Raji (cell line): ENCODE results near the gene JPH4.

Experiments
- POLR2A ChIP-seq: IDR thresholded peaks from 2 replicates; pipeline ENCODE4 v1.6.1; 2011; ENCODE audit warnings: low read depth, low read length, control low read depth; ENCODE audit not compliant: insufficient read depth

JPH4 gene

DNA sequence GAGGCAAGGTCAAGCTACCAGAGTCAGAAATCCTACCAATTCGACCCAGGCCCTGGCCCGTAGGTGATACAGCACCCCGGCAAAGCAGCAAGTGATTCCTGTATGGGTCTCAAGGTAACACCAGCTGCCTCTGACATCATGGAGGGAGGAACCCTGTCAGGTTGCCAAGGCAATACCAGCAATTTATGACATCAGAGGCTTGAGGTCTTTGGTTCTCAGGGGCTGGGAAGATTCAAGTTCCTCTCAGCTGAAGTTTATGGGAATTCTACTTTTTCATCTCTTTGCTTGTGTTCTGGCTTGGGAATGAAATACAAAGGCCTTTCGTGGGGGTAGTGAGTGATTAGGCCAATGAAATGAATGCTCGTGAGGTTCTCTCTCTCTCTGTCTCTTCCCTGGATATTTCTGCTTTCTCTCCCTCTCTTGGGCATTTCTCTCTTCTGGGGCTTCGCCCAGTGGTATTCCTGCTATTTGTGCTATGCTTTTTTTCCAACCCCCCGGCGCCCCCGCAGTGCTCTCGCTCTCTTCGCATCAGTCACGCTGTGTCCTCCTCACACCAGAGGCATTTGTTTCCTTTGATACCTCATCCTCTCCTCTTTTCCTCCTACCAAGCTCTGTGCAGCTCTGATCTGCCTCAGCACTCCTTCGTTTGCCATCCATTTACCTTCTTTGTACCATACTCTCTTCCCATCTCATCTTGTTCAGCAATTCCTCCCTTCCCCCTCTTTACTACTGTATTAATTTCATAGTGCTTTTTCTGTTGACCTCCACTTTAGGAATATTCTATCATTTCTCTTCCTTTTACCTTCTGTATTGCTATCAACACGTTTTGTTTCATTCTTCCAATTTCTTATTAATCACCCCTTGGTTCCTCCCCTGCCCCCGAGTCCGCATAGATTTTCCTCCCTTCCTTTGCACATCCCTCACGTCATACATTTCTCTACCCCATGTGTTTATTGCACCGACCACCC is 30.0 kb downstream of the JPH4 start:
- no peak for TF ChIP-seq POLR2A

DNA sequence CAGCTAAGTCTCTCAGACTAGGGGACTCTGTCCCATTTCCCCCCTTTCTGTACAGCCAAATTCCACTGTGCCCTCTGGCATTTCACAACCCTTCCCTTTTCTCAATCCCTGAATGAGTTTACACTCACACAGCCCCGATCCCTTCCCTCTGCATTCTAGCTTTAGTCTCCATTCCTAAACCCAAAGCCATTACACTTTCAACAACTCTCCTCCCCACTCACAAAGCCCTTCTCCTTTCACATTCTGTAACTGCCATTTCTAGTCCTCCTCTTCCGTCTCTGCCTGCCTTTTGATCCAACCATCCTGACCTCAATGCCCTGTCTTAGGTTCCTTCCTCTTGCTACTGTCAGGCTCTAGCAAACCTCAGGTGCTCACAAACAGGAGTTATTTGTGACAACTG is 30.7 kb downstream of the JPH4 start:
- TF ChIP-seq POLR2A = no peak

DNA sequence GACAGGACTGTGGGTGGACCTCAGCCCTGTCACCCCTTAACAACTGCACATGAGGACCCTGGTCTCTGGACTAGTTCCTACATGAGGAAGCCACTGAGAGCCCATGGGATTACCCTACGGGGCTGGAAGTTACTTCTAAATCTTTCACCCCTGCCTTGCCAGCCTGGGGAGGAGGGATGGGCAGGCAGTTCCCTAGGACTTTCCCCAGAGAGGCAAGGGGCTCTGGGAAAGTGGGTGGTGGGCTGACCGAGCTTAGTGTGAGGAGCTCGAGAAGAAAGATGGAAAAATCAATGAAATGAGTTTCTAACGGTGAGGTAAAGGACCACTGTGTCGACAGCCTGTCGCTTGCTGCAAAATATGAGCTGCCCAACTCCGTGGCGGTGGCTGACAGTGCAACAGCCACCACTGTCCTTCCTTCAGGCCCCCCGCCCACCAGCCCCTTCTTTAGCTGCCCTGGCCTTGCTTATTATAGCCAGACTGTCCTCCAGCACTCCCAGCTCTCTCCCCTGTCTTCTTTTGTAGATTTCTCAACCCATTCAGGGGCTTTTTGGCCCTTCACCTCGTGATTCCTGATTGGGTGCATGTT is 32.0 kb downstream of the JPH4 start:
- no peak for TF ChIP-seq POLR2A

DNA sequence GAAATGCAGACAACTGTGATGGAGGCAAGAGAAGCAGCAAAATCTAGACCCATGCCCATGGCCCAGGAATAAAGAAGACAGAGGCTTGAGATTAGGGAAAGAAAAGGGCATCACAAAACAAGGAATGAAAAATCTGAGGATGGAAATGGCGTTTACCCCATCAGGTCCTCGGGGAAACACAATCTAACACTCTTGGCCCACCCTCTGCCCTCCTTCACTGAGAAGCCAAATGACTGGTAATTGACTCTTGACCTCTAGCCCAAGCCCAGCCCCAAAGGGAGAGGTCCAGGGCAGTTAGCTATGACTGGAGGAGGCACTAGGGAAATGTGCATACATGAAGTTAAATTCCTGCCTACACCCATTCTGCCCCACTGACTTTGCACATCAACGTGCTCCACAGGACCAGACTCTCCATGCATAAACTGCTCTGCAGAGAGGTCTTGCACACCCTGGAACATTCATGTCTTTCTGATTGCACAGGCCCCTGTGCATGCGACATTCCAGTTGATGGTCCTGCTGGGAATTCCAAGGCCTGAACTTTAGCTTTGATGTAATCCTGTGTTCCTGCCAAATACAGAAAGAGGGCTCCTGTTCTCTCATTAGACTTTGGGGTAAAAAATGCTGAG is 32.7 kb downstream of the JPH4 start:
- no peak for TF ChIP-seq POLR2A

DNA sequence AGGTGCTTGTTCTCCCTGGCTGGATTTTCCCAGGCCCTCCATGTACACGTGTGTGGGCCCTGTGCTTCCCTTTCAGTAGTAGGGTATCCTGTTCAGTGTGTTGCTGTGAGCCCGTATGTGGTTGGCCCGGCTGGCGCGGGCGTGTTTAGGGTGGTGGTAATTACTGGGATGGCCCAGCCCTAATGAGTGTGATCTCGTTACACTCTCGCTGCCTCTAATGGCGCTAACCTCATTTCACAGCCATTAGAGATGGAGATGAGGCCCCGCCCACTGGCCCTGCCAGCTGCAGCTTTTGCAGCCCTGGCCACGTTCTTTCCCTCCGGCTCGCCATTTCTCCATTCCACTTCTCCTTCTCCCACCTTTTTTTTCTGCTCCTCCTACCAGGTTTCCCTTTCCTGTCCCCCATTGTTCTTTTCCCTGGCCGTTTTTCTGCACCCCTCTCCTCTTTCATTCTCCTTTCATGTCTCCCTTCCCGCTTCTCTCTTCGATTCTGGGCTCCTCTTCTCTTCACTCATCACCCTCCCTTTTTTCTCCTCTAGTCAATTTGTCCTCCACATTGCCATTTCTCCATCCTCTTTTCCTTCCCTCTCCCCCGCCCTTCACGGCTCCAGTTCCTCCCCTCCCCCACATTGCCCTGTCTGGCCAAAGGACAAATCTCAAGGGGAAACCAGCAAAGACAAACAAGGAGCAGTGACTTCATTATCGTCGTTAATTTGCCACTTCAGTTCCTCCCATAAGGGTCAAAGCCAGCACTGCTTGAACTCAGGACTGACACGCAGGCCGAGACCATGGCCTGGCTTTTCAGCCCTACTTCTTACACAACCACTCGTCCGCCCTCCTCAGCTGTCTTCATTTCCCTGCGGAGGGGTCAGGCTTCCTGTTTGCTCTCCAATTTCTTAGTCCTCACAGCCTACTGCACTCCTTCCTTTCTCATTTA is 33.8 kb downstream of the JPH4 start:
- no peak for TF ChIP-seq POLR2A

DNA sequence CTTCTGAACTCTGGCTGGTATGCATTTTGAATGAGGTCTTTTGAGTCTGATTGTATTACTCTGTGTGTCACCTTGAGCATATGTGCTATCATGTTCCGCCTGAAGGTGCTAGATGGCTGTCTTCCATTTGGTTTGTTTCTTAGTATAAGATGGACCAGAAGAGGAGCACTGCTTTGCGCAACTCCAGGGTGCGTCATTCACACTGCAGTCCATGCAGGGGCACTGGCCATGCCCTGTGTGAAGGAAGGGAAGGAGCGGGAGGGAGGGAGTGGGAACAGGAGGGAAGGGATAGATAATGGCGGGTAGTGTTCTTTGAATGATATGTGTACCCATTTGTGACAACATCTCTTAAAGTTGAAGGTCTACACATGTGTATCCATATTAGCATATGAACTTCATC is 35.2 kb downstream of the JPH4 start:
- no peak for TF ChIP-seq POLR2A

DNA sequence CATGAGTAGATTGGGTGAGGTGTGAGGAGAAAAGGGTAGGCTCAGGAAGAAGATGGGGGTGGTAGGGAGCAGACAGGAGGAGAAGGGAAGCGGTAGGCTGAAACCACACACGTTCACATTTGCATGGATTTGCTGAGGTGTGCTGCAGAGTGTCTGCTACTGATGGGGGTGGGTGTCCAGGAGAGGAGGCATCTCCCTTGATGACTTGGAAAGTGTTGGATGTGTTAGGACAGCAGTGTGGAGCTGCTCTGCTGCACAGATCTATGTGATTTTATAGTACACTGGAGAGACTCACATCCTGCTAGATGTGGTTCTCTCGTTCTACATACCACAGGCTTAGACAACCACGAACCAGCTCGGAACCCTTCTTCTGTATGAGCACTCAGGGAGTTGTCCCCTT is 36.3 kb downstream of the JPH4 start:
- TF ChIP-seq POLR2A = no peak

DNA sequence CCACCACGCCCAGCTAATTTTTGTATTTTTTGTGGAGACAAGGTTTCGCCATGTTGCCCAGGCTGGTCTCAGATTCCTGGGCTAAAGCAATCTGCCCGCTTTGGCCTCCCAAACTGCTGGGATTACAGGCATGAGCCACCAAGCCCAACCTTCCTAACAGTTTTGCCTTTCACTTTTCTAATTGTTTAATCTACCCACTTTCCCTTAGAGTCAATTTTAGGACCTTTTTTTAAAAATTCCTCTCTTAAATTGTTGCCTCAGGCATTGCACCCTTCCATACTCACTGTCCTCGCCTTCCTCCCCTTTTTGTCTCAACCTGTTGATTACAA is 38.5 kb downstream of the JPH4 start:
- TF ChIP-seq POLR2A = no peak

DNA sequence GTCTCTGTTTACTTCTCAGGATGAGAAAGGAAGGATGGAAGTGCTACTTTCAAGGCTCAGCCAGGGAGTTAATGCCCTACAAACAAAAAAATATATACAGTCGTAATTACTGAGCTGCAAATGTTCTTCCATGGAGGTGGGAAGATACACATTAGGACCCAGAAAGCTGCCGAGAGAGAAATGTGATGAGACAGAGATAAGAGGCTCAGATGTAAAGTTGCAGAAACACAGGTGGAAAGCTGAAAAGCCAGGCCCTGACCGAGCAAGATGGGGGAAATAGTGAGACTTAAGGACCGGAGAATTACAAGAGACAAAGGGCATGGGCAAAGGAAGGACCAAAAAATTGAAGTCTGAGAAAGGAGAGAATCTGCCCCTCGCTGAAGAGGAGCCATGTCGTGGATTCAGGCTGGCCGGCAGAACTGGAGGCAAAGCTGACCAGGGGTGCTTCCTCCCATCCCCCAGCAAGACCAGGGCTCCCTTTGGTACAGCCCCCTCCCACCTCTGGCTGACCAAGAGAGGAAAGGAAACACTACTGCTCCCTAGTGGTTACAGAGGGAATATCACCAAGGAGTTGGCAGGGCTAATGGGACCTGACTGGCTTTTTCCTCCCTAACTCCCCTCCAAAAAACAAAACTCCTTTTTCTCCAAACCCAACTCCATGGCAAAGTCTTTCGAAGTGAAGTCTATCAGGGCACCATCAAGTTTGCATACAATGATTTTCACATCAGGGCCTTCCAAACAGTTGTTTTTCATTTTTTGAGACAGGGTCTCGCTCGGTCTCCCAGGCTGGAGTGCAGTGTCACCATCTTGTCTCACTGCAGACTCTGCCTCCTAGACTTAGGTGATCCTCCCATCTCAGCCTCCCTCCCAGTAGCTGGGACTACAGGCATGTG is 39.1 kb downstream of the JPH4 start:
- TF ChIP-seq POLR2A = no peak

DNA sequence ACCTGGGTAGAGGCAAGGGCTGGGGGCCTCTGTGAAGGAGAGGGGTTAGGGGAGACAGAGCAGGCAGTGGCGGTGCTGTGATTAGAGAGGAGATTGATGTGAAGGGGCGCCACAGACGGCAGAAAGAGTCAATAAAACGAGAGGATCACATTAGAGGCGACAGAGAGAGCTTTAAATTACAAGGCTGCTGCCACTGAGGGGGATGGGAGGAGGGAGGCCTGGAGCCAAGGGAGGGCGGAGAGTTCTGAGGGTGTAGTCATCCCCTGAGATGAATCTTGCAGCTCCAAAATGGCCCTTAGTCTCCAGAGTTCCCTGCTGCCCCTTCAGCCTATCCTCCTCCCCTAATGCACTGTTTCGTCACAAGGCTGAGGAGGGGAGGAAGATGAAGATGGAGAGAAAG is 39.8 kb downstream of the JPH4 start:
- TF ChIP-seq POLR2A = no peak

DNA sequence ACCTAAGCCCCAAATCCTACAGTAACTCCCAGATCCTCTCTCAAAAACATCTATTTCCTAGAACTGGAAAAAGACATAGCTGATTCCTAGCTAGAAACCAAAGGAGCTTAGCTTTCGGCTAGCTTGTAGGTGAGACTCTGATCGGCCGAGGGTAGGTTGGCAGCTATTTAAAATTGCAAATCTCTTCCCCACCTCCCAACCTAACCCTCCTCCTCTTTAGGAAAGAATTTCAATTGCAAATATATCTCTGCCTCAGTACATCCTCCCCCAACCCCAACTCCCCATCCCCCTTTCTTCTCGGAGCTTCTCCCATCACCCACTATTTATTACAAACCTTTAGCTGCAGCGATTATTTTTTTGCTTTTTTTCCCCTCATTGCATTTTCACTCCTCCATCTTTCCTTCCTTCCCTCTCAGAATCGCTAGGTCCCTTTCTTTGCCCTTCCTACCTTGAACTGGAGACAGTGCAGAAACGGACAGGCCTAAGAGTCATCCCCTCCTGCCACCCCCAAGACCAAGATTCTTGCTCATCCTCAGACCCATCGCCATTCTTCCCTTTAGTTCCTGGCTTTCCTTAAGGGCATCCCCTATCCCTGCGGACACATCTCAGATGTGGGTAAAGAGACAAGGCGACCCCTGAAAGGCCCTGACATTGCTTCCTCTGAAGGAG is 40.4 kb downstream of the JPH4 start:
- no peak for TF ChIP-seq POLR2A

DNA sequence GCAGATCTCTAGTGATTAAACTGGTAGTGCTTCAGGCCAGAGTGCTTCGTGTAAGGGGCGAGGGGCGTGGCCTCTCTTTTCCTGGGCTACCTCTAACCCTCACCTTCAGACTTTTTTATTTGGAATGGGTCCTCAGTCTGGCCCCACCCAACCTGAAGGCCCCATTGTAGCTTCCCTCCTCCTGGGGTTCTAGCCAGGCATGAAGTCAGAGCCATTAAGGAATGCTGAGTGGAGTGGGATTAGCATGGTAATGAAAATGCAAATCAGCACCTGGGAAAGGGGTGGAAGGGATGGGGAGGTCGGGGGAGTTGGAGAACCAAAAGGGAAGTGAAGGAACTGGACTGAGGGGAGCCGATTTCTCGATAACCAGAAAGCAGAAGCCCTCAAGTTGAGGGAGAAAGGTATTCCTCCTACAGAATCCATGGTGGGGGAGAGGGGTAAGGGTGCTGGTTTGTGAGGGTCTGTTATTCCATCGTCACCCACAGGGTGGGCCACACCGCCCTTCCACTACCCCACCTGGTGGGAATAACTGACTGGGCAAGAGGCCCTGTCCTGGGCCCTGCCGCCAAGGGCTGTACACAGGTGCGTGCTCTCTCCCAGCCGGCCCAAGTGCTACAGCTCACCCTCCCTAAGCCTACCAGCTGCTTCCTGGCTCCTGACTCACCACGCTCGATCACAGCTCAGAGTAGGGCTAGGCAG is 41.1 kb downstream of the JPH4 start:
- no peak for TF ChIP-seq POLR2A

DNA sequence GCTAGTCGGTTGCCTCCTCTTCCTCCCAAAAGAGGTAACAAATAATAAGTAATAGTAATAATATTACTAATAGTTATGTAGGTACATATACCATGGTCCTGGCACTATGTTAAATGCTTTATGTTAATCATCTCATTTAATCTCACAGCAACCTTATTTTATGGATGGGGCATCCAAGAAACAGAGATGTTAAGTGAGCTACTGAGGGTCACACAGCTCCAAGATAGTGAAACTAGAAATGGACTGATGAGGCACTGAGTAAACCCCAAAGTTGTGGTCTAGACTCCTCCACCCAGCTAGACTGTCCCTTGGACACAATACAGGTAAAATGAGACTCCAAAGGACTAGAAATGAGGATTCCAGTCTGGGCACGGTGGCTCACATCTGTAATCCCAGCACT is 42.1 kb downstream of the JPH4 start:
- no peak for TF ChIP-seq POLR2A

DNA sequence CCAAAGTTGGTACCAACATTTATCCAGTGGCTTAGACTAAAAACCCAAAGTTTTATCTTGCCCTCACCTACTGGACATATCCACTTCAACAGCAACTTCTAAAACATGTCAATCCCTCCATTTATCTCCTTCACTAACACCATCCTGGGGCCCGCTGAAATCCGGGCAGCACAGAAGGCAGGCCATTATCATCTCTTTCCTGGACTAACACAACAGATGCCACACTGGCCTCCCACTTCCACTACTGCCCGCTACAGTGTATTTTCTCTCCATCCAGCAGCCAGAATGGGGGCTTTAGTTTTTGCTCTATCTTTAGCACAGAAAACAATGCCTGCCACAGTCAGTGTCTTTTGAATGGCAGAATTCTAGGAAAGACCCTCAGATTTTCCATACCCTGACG is 42.6 kb downstream of the JPH4 start:
- TF ChIP-seq POLR2A = no peak
